Measurements from ENCODE around the gene IL5RA.

Gene IL5RA

GRCh38 chr3:3107181-3107580 is 3.0 kb downstream of the IL5RA start:
- no peak for DNase-seq

GRCh38 chr3:3105815-3106214 is 4.4 kb downstream of the IL5RA start:
- DNase-seq: no peak

GRCh38 chr3:3105246-3105645 is 4.9 kb downstream of the IL5RA start:
- no peak for DNase-seq

GRCh38 chr3:3102751-3103150 is 7.4 kb downstream of the IL5RA start:
- DNase-seq: no peak

- DNase-seq: no peak
Measured at GRCh38 chr3:3101660-3102458, 8.3 kb downstream of the IL5RA start.

- no peak for DNase-seq
Measured at GRCh38 chr3:3097958-3098357, 12.2 kb downstream of the IL5RA start.

- DNase-seq: no peak
Measured at GRCh38 chr3:3089017-3089416, 21.2 kb downstream of the IL5RA start.

GRCh38 chr3:3087716-3088465 is 22.3 kb downstream of the IL5RA start:
- no peak for DNase-seq

- no peak for DNase-seq
Measured at GRCh38 chr3:3087279-3087678, 22.9 kb downstream of the IL5RA start.

- DNase-seq: no peak
Measured at GRCh38 chr3:3086239-3086638, 23.9 kb downstream of the IL5RA start.

- DNase-seq: no peak
Measured at GRCh38 chr3:3085782-3086181, 24.4 kb downstream of the IL5RA start.

GRCh38 chr3:3084890-3085289 is 25.3 kb downstream of the IL5RA start:
- DNase-seq: no peak

- no peak for DNase-seq
Measured at GRCh38 chr3:3082234-3082924, 27.8 kb downstream of the IL5RA start.

GRCh38 chr3:3081381-3082233 is 28.6 kb downstream of the IL5RA start:
- no peak for DNase-seq

- no peak for DNase-seq
Measured at GRCh38 chr3:3080309-3080708, 29.9 kb downstream of the IL5RA start.

- no peak for DNase-seq
Measured at GRCh38 chr3:3074551-3075257, 35.5 kb downstream of the IL5RA start.

GRCh38 chr3:3071136-3071535 is 39.0 kb downstream of the IL5RA start:
- no peak for DNase-seq

- no peak for DNase-seq
Measured at GRCh38 chr3:3069723-3070122, 40.5 kb downstream of the IL5RA start.

- DNase-seq: no peak
Measured at GRCh38 chr3:3068358-3068881, 41.8 kb downstream of the IL5RA start.

GRCh38 chr3:3066910-3067309 is 43.3 kb downstream of the IL5RA start:
- DNase-seq: no peak

GRCh38 chr3:3066378-3066777 is 43.8 kb downstream of the IL5RA start:
- DNase-seq: no peak

- DNase-seq: peak; percentile 18
Measured at GRCh38 chr3:3065876-3066275, 44.3 kb downstream of the IL5RA start.
